ENCODE results near the gene RBBP7.

Gene RBBP7

GRCh38 chrX:16826207-16826606, 44.0 kb downstream of the RBBP7 start:
- no peak for DNase-seq (ENCODE audit: low read depth in 2 of 2)

- no peak for DNase-seq (ENCODE audit: low read depth in 2 of 2)
These were observed 44.7 kb downstream of the RBBP7 start for GRCh38 chrX:16825264-16826035.

DNA sequence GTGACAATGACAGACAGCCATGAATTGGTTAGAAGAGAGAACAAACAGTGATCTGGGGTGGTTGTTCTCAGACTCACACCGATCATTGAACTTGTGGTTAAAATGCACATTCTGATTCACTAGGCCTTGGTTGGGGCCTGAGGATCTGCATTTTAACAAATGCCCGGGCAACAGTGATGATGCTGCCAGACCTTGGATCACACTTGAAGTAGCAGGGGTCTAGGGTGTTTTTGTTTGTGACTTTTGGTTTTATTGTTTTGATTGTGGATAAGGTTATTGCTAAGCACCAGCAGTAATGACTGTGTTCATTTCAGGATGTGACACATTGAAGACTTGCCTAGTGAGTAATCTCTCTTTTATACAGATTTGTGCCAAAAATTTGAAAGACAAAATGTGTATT, 47.4 kb downstream of the RBBP7 start:
- DNase-seq (ENCODE audit: low read depth in 2 of 2), result no peak

- DNase-seq (ENCODE audit: low read depth in 2 of 2), result no peak
These were observed 50.5 kb downstream of the RBBP7 start for GRCh38 chrX:16819634-16820033.

DNA sequence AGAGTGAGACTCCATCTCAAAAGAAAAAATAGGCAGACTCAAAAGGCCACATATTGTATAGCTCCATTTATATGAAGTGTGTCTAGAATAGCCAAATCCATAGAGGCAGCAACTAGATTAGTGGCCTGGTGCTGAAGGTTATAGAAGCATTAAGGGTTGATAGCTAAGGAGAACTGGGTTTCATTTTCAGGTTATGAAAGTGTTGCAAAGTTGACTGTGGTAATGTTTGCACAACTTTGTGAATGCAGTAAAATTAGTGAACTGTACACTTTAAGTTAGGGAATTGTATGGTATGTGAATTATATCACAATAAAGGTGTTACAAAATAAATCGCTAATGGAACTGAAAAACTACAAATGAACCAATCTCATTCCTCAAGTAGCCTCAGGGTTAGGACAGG, 55.6 kb downstream of the RBBP7 start:
- no peak for DNase-seq (ENCODE audit: low read depth in 2 of 2)

DNA sequence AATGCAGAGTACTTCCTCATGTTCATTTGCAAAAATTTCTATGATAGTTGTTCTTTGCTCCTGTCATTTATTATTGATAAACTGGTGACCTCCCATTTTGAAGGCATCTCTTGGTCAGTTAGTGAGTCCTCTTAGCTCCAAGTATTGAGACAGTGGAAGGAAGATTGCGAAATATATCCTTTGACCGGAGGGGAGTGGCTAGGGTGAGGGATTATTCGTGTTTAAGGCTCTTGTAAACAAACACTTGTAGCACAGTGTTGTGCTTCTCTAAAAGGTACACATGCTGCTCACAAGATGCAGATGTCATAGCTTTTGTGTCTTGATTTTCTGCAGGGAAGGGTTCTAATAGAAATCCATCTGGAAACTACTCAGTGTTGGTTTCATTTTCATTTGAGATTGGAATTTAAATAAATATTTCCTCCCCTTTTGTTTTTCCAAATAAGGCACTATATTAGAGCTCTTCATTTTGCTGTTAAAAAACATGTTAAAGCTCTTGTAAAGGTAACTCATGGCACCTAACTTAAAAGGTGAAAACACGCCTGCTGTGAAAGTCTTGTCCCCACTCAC, 62.1 kb downstream of the RBBP7 start:
- DNase-seq (ENCODE audit: low read depth in 2 of 2), result no peak

- DNase-seq (ENCODE audit: low read depth in 2 of 2), result no peak
These were observed 62.6 kb downstream of the RBBP7 start for GRCh38 chrX:16807548-16807947.

- DNase-seq (ENCODE audit: low read depth in 2 of 2), result no peak
These were observed 65.2 kb downstream of the RBBP7 start for GRCh38 chrX:16804923-16805464.

DNA sequence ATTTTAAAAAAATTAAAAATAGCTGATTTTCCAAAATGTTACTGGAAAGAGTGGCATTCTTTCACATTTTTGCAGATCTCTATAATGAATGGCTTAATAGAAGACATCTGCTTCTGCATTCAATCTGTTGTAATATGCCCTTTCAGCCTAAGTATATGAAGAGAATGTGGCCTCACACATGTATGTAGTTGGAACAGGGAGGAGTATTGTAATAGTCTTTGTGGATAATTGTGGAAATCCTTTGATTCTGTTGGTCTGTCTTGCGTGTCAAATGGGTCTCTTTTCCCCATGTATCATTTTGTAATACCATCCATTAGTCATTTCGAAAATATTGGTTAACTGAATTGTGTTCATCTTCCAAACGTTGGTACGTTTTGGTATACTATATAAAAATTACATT, 72.3 kb downstream of the RBBP7 start:
- no peak for DNase-seq (ENCODE audit: low read depth in 2 of 2)

DNA sequence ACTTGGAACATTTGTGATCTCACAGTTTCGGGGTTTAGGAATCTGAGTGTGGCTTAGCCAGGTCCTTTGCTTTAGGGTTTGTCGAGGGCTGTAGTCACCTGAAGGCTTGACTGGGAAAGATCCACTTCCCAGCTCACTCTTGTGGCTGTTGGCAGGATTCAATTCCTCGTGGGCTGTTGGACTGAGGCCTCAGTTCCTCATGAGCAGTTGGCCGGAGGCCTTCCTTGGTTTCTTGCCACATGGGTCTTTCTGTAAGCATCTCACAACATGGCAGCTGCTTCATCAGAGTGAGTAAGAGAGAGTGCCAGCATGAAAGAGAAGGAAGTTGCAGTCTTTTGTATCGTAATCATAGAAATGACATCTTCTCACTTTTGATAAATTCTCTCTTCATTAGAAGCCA, 72.8 kb downstream of the RBBP7 start:
- no peak for DNase-seq (ENCODE audit: low read depth in 2 of 2)

GRCh38 chrX:16796298-16796697, 73.9 kb downstream of the RBBP7 start:
- DNase-seq (ENCODE audit: low read depth in 2 of 2), result no peak

Measured in stimulated activated CD4-positive, alpha-beta T cell treated with anti-CD3 and anti-CD28 coated beads, Interleukin-1b, Interleukin-23, amount 100 ng/mL, for 4 hours (primary cell).